BLaER1 treated with 17β-estradiol and CSF1 and Interleukin-3, amounts not matched to agents 10 nM and 100 nM (cell line): Measurements from ENCODE around the gene PIP5KL1.

Experiments
- H3K27ac ChIP-seq, 11 experiments: shearing (Covaris generic); formaldehyde crosslinking; 2 replicates each; pipeline ENCODE4 v1.8.1; 2022
- H3K27me3 ChIP-seq, 11 experiments: shearing (Covaris generic); formaldehyde crosslinking; 2 replicates each; pipeline ENCODE4 v1.8.1; 2022
- H3K36me3 ChIP-seq, 11 experiments: shearing (Covaris generic); formaldehyde crosslinking; 2 replicates each; pipeline ENCODE4 v1.8.1; 2022
- H3K4me1 ChIP-seq, 10 experiments: shearing (Covaris generic); formaldehyde crosslinking; 2 replicates each; pipeline ENCODE4 v1.8.1; 2022
- H3K4me2 ChIP-seq, 11 experiments: shearing (Covaris generic); formaldehyde crosslinking; 2 replicates each; pipeline ENCODE4 v1.8.1; 2022
- H3K4me3 ChIP-seq, 10 experiments: shearing (Covaris generic); formaldehyde crosslinking; 2 replicates each; pipeline ENCODE4 v1.8.1; 2022
- H3K9ac ChIP-seq, 11 experiments: shearing (Covaris generic); formaldehyde crosslinking; 2 replicates each; pipeline ENCODE4 v1.8.1; 2022
- H3K9me3 ChIP-seq, 11 experiments: shearing (Covaris generic); formaldehyde crosslinking; replicated peaks in 1 of 11; 2 replicates each; pipeline ENCODE4 v1.8.1; 2022
- H4K20me1 ChIP-seq, 11 experiments: shearing (Covaris generic); formaldehyde crosslinking; 2 replicates each; pipeline ENCODE4 v1.8.1; 2022
- Cebpa-rat ChIP-seq, 11 experiments: shearing (Covaris generic); IDR thresholded peaks; 2 replicates each; pipeline ENCODE4 v1.8.1; 2022

Gene PIP5KL1

GRCh38 chr9:127936347-127936852, 5.8 kb upstream of the PIP5KL1 start:
- Histone ChIP-seq H3K27me3 (no peaks in the 10 kb centered on the region), H3K36me3 (peaks cover 0 to 25% (median 14%) of the 10 kb centered on the region in 11 experiments; a peak in 13 of 22 replicates), H3K27ac (peak overlapping the region in 9 of 11 experiments; percentile 77 to 91 (median 82); a peak in 12 of 22 replicates), H3K9ac (peak overlapping the region; percentile 73 to 89 (median 84)), H3K9me3 (no peaks in the 10 kb centered on the region), H3K4me1 (peaks cover 32 to 47% (median 41%) of the 10 kb centered on the region in 10 experiments), H3K4me2 (peak overlapping the region; percentile 82 to 98 (median 94)), H3K4me3 (peak overlapping the region; percentile 69 to 87 (median 82)), H4K20me1 (peaks cover 10 to 52% (median 37%) of the 10 kb centered on the region in 11 experiments; a peak in 20 of 22 replicates)
- no peak for TF ChIP-seq Cebpa-rat (IDR thresholded peaks at IDR 0.05)

GRCh38 chr9:127935765-127936221, 5.2 kb upstream of the PIP5KL1 start:
- H4K20me1 ChIP-seq: peaks cover 14 to 58% (median 43%) of the 10 kb centered on the region in 11 experiments; a peak in 20 of 22 replicates
- peaks cover 0 to 24% (median 14%) of the 10 kb centered on the region in 11 experiments; a peak in 13 of 22 replicates for H3K36me3 ChIP-seq
- peak overlapping the region in 9 of 10 experiments; percentile 69 to 87 (median 82); a peak in 16 of 20 replicates for H3K4me3 ChIP-seq
- H3K9ac ChIP-seq: peak overlapping the region; percentile 2 to 89 (median 84); a peak in 20 of 22 replicates
- peaks cover 38 to 53% (median 47%) of the 10 kb centered on the region in 10 experiments for H3K4me1 ChIP-seq
- TF ChIP-seq Cebpa-rat (IDR thresholded peaks at IDR 0.05): no peak
- peak overlapping the region; percentile 82 to 98 (median 94) for H3K4me2 ChIP-seq
- H3K9me3 ChIP-seq: no peaks in the 10 kb centered on the region
- peaks cover 0 to 1% (median 0%) of the 10 kb centered on the region in 11 experiments; a peak in 1 of 22 replicates for H3K27me3 ChIP-seq
- H3K27ac ChIP-seq: peak overlapping the region in 6 of 11 experiments; percentile 10 to 83 (median 52); a peak in 8 of 22 replicates

GRCh38 chr9:127934986-127935385, 4.4 kb upstream of the PIP5KL1 start:
- Histone ChIP-seq H3K9me3 (no peaks in the 10 kb centered on the region), H3K4me1 (peaks cover 39 to 60% (median 53%) of the 10 kb centered on the region in 10 experiments), H4K20me1 (peaks cover 18 to 66% (median 48%) of the 10 kb centered on the region in 11 experiments; a peak in 21 of 22 replicates), H3K27ac (peak overlapping the region in 5 of 11 experiments; percentile 21 to 83 (median 48); a peak in 10 of 22 replicates), H3K9ac (peak overlapping the region; percentile 7 to 88 (median 81); a peak in 13 of 22 replicates), H3K27me3 (peaks cover 6 to 9% (median 6%) of the 10 kb centered on the region in 11 experiments), H3K36me3 (peaks cover 0 to 24% (median 14%) of the 10 kb centered on the region in 11 experiments; a peak in 13 of 22 replicates), H3K4me2 (peak overlapping the region; percentile 82 to 98 (median 94)), H3K4me3 (peak overlapping the region in 3 of 10 experiments; percentile 24 to 87 (median 69); a peak in 1 of 20 replicates)
- TF ChIP-seq Cebpa-rat (IDR thresholded peaks at IDR 0.05): no peak

GRCh38 chr9:127934248-127934647, 3.7 kb upstream of the PIP5KL1 start:
- no peak for TF ChIP-seq Cebpa-rat (IDR thresholded peaks at IDR 0.05)

GRCh38 chr9:127931092-127931881, 710 bp upstream of the PIP5KL1 start:
- Histone ChIP-seq H3K4me1 (peaks cover 49 to 82% (median 52%) of the 10 kb centered on the region in 10 experiments), H3K4me2 (peak overlapping the region; percentile 82 to 99 (median 93)), H4K20me1 (peaks cover 21 to 84% (median 62%) of the 10 kb centered on the region in 11 experiments; a peak in 21 of 22 replicates), H3K4me3 (peak overlapping the region; percentile 50 to 76 (median 63)), H3K27me3 (peaks cover 43 to 46% (median 43%) of the 10 kb centered on the region in 11 experiments), H3K36me3 (peaks cover 0 to 23% (median 14%) of the 10 kb centered on the region in 11 experiments; a peak in 13 of 22 replicates), H3K9me3 (no peaks in the 10 kb centered on the region), H3K9ac (peak overlapping the region in 8 of 11 experiments; percentile 4 to 61 (median 50); a peak in 11 of 22 replicates), H3K27ac (no peak overlapping the region; a peak in 1 of 22 replicates)
- TF ChIP-seq Cebpa-rat (IDR thresholded peaks at IDR 0.05): no peak

More at GRCh38 chr9:127934248-127934647, 3.7 kb upstream of the PIP5KL1 start:
- peaks cover 21 to 74% (median 55%) of the 10 kb centered on the region in 11 experiments; a peak in 21 of 22 replicates for H4K20me1 ChIP-seq
- H3K27ac ChIP-seq: peak overlapping the region in 2 of 11 experiments; percentile 47 to 83; a peak in 2 of 22 replicates
- H3K4me2 ChIP-seq: peak overlapping the region in 7 of 11 experiments; percentile 82 to 98 (median 95); a peak in 8 of 22 replicates
- peaks cover 13 to 17% (median 14%) of the 10 kb centered on the region in 11 experiments for H3K27me3 ChIP-seq
- H3K4me3 ChIP-seq: no peak overlapping the region
- H3K9me3 ChIP-seq: no peaks in the 10 kb centered on the region
- H3K4me1 ChIP-seq: peaks cover 39 to 67% (median 55%) of the 10 kb centered on the region in 10 experiments
- H3K9ac ChIP-seq: peak overlapping the region in 1 of 11 experiments; percentile 63; a peak in 2 of 22 replicates
- peaks cover 0 to 24% (median 14%) of the 10 kb centered on the region in 11 experiments; a peak in 13 of 22 replicates for H3K36me3 ChIP-seq

- peak overlapping the region in 3 of 11 experiments; percentile 87 to 98 (median 91); a peak in 3 of 22 replicates for H3K4me2 ChIP-seq
- peaks cover 13 to 73% (median 49%) of the 10 kb centered on the region in 11 experiments; a peak in 20 of 22 replicates for H4K20me1 ChIP-seq
- H3K9me3 ChIP-seq: no peaks in the 10 kb centered on the region
- no peak for TF ChIP-seq Cebpa-rat (IDR thresholded peaks at IDR 0.05)
- peaks cover 0 to 10% (median 4%) of the 10 kb centered on the region in 11 experiments; a peak in 10 of 22 replicates for H3K36me3 ChIP-seq
- H3K27ac ChIP-seq: no peak overlapping the region
- peaks cover 33 to 67% (median 36%) of the 10 kb centered on the region in 10 experiments for H3K4me1 ChIP-seq
- no peak overlapping the region for H3K4me3 ChIP-seq
- H3K27me3 ChIP-seq: peaks cover 59 to 63% (median 60%) of the 10 kb centered on the region in 11 experiments
- H3K9ac ChIP-seq: no peak overlapping the region
Measured at GRCh38 chr9:127929625-127929979, 975 bp downstream of the PIP5KL1 start.

- Histone ChIP-seq H3K9me3 (no peaks in the 10 kb centered on the region), H4K20me1 (peaks cover 13 to 66% (median 48%) of the 10 kb centered on the region in 11 experiments; a peak in 20 of 22 replicates), H3K4me3 (no peak overlapping the region), H3K9ac (peak overlapping the region in 1 of 11 experiments; percentile 31; a peak in 1 of 22 replicates), H3K4me2 (peak overlapping the region in 4 of 11 experiments; percentile 2 to 74 (median 64); a peak in 6 of 22 replicates), H3K4me1 (peaks cover 29 to 69% (median 33%) of the 10 kb centered on the region in 10 experiments), H3K36me3 (peaks cover 0 to 3% (median 0%) of the 10 kb centered on the region in 11 experiments; a peak in 4 of 22 replicates), H3K27me3 (peaks cover 63 to 69% (median 67%) of the 10 kb centered on the region in 11 experiments), H3K27ac (no peak overlapping the region)
- no peak for TF ChIP-seq Cebpa-rat (IDR thresholded peaks at IDR 0.05)
Measured at GRCh38 chr9:127928676-127929624, 1.6 kb downstream of the PIP5KL1 start.
